NT2/D1 (cell line): Measurements from ENCODE around the gene ABCA1.

Experiments used
- SUZ12 ChIP-seq: IDR thresholded peaks from 2 replicates; pipeline ENCODE4 v1.6.1; 2011; ENCODE audit not compliant: insufficient read length, insufficient read depth; ENCODE audit errors: extremely low read depth
- YY1 ChIP-seq: IDR thresholded peaks from 2 replicates; pipeline ENCODE4 v1.6.1; 2011; ENCODE audit not compliant: insufficient read length, insufficient read depth
- ZNF274 ChIP-seq: IDR thresholded peaks from 2 replicates; pipeline ENCODE4 v1.6.1; 2011; ENCODE audit warnings: mild to moderate bottlenecking, low read depth, low read length

- TF ChIP-seq ZNF274: no peak
- TF ChIP-seq SUZ12: no peak
- no peak for TF ChIP-seq YY1
Observed at GRCh38 chr9:104856413-104856941, 71.5 kb downstream of the ABCA1 start.
